Fibroblast of villous mesenchyme (primary cell): ENCODE data around the gene ZNHIT6. TPM values are rescaled to one million over a fixed set of nuclear protein-coding genes. Genes with fewer than 3 reads are reported as not detected.

Experiments used
- total RNA-seq: library from RNA; depleted of rRNA; stranded (reverse); fragments of >200 nt; gene quantifications from 2 replicates; pipeline ENCODE4 v1.2.3, GENCODE V29; 2012

Gene ZNHIT6
- total RNA-seq, 1 donor, result 17.3 TPM

Other genes with a start within 250 kb of the ZNHIT6 start
- 135 and 259 TPM in 2 replicates for gene DDAH1, start 243.3 kb downstream of the ZNHIT6 start, total RNA-seq
- gene CCN1, start 127.7 kb downstream of the ZNHIT6 start, total RNA-seq, result 149 and 163 TPM in 2 replicates